Keratinocyte (primary cell): ENCODE data around the gene FILIP1. TPM values are rescaled to one million over a fixed set of nuclear protein-coding genes. Genes with fewer than 3 reads are reported as not detected.

Experiments used
- DNase-seq: peaks from one replicate; pipeline ENCODE4 v3.0.0-alpha.2; 2011; ENCODE audit warnings: low read depth, missing footprints, low spot score
- FAIRE-seq: peaks from 2 replicates; lab custom pipeline; 2011; peaks lifted over from hg19 to GRCh38; lab: Jason Lieb, UNC
- H2AFZ ChIP-seq: 2 replicates; pipeline ENCODE4 v1.6.0; 2012; ENCODE audit warnings: low read length, control low read depth, inconsistent platforms; ENCODE audit not compliant: control insufficient read depth
- H3K27ac ChIP-seq: 2 replicates; pipeline ENCODE4 v1.5.1; 2011; ENCODE audit warnings: low read length; ENCODE audit not compliant: control insufficient read depth, insufficient read depth
- H3K27me3 ChIP-seq: 3 replicates; pipeline ENCODE4 v1.6.0; 2011; ENCODE audit warnings: low read length; ENCODE audit not compliant: control insufficient read depth, insufficient read depth; ENCODE audit errors: extremely low read depth
- H3K36me3 ChIP-seq, 2 experiments: 2 replicates in 1 of 2; 3 replicates in 1 of 2; pipeline ENCODE4 v1.5.1; 2011; ENCODE audit warnings: low read length in 2 of 2, mild to moderate bottlenecking in 1 of 2; ENCODE audit not compliant: control insufficient read depth in 2 of 2, insufficient read depth in 2 of 2; ENCODE audit errors: extremely low read depth in 1 of 2
- H3K4me1 ChIP-seq: 3 replicates; pipeline ENCODE4 v1.5.1; 2011; ENCODE audit warnings: low read length; ENCODE audit not compliant: control insufficient read depth, insufficient read depth; ENCODE audit errors: extremely low read depth
- H3K4me2 ChIP-seq: 3 replicates; pipeline ENCODE4 v1.6.0; 2011; ENCODE audit warnings: low read depth, low read length; ENCODE audit not compliant: control insufficient read depth, insufficient read depth; ENCODE audit errors: extremely low read depth
- H3K4me3 ChIP-seq, 3 experiments: fragments of 200-600 bp in 1 of 3; sonication (generic) in 1 of 3; 2 replicates in 2 of 3; 3 replicates in 1 of 3; pipeline ENCODE4 v1.5.1; 2011 to 2016; ENCODE audit warnings: low read length in 3 of 3, mild to moderate bottlenecking in 3 of 3, control low read depth in 2 of 3, inconsistent platforms in 1 of 3, low read depth in 1 of 3, mixed read lengths in 1 of 3, mixed run types in 1 of 3, moderate library complexity in 1 of 3; ENCODE audit not compliant: control insufficient read depth in 2 of 3, insufficient read depth in 2 of 3; ENCODE audit errors: extremely low read depth in 1 of 3
- H3K79me2 ChIP-seq: 2 replicates; pipeline ENCODE4 v1.6.0; 2012; ENCODE audit warnings: low read length; ENCODE audit not compliant: control insufficient read depth, insufficient read depth
- H3K9ac ChIP-seq: 3 replicates; pipeline ENCODE4 v1.6.0; 2011; ENCODE audit warnings: low read length; ENCODE audit not compliant: control insufficient read depth, insufficient read depth; ENCODE audit errors: extremely low read depth
- H3K9me1 ChIP-seq: 3 replicates; pipeline ENCODE4 v1.6.0; 2011; ENCODE audit warnings: low read length; ENCODE audit not compliant: control insufficient read depth, insufficient read depth; ENCODE audit errors: extremely low read depth
- H3K9me3 ChIP-seq: 2 replicates; pipeline ENCODE4 v1.5.1; 2012; ENCODE audit warnings: low read depth, low read length; ENCODE audit not compliant: control insufficient read depth
- H4K20me1 ChIP-seq: 3 replicates; pipeline ENCODE4 v1.6.0; 2011; ENCODE audit warnings: low read length; ENCODE audit not compliant: control insufficient read depth, insufficient read depth; ENCODE audit errors: extremely low read depth
- CTCF ChIP-seq, 3 experiments: IDR thresholded peaks in 1 of 3; conservative IDR thresholded peaks in 1 of 3; optimal IDR thresholded peaks in 1 of 3; 2 replicates in 2 of 3; 3 replicates in 1 of 3; pipeline versions ENCODE3 to v1.5.1; 2011; ENCODE audit warnings: low read length in 3 of 3, mild to moderate bottlenecking in 3 of 3, moderate library complexity in 2 of 3, control low read depth in 1 of 3, inconsistent platforms in 1 of 3; ENCODE audit not compliant: insufficient read depth in 2 of 3; ENCODE audit errors: extremely low read depth in 1 of 3
- EZH2 ChIP-seq: IDR thresholded peaks from one replicate; pipeline ENCODE4 v1.6.1; 2012; ENCODE audit warnings: inconsistent platforms, mild to moderate bottlenecking, low read length, moderate library complexity
- dilution Hi-C: fragments of 300-500 bp; cut with MboI; formaldehyde crosslinking; loops from one replicate; pipeline ENCODE4 v1.7.0; 2020; ENCODE audit warnings: low sequenced_read_pairs; ENCODE audit not compliant: extremely low pct_ligation_motif_present
- polyA plus RNA-seq, 5 experiments: library from polyadenylated mRNA; depleted of rRNA in 3 of 5; stranded (reverse) in 3 of 5; stranded (forward) in 1 of 5; unstranded in 1 of 5; fragments of >200 nt; gene quantifications; 1 replicate in 1 of 5; 2 replicates in 3 of 5; 3 replicates in 1 of 5; pipeline versions ENCODE4 v1.2.1 to v1.2.3, GENCODE V29; 2011 to 2012; ENCODE audit warnings: missing spikeins in 2 of 5, low read depth in 1 of 5, low replicate concordance in 1 of 5

FILIP1 gene
- polyA plus RNA-seq, 1 donor (not counting 4 experiments of a cell fraction or from before 2014, with no cell fraction given), result 0.01 TPM

GRCh38 chr6:75275067-75275466, 218.5 kb downstream of the FILIP1 start:
- Histone ChIP-seq H3K27ac (peak overlapping the region; percentile 19), H3K4me2 (peak overlapping the region; percentile 9), H3K4me3 (no peak overlapping the region), H3K9me1 (no peaks in the 10 kb centered on the region), H3K79me2 (peaks cover 83% of the 10 kb centered on the region), H3K27me3 (no peaks in the 10 kb centered on the region), H4K20me1 (no peaks in the 10 kb centered on the region), H2AFZ (no peak overlapping the region), H3K9me3 (peaks cover 7% of the 10 kb centered on the region), H3K36me3 (peaks cover 3 to 11% of the 10 kb centered on the region in 2 experiments), H3K9ac (no peak overlapping the region), H3K4me1 (peaks cover 23% of the 10 kb centered on the region)
- TF ChIP-seq CTCF (optimal IDR thresholded peaks at IDR 0.05 in 1 of 3, IDR thresholded peaks at IDR 0.05 in 1 of 3, conservative IDR thresholded peaks at IDR 0.05 in 1 of 3; ENCODE audit: extremely low read depth in 1 of 3, insufficient read depth in 2 of 3, low read length in 3 of 3) (no peak), EZH2 (no peak)
- DNase-seq (no peak), FAIRE-seq (peak; percentile 59)
- dilution Hi-C loops, result no loop called here

GRCh38 chr6:75273009-75273408, 220.6 kb downstream of the FILIP1 start:
- Histone ChIP-seq H3K9me1 (no peaks in the 10 kb centered on the region), H3K9me3 (peaks cover 7% of the 10 kb centered on the region), H3K4me3 (no peak overlapping the region), H3K27ac (no peak overlapping the region), H3K4me1 (peaks cover 16% of the 10 kb centered on the region), H2AFZ (no peak overlapping the region), H3K79me2 (peaks cover 75% of the 10 kb centered on the region), H4K20me1 (no peaks in the 10 kb centered on the region), H3K36me3 (peaks cover 3 to 14% of the 10 kb centered on the region in 2 experiments), H3K27me3 (no peaks in the 10 kb centered on the region), H3K4me2 (no peak overlapping the region), H3K9ac (no peak overlapping the region)
- FAIRE-seq (no peak), DNase-seq (no peak)
- dilution Hi-C loops, result no loop called here
- TF ChIP-seq EZH2 (no peak), CTCF (optimal IDR thresholded peaks at IDR 0.05 in 1 of 3, IDR thresholded peaks at IDR 0.05 in 1 of 3, conservative IDR thresholded peaks at IDR 0.05 in 1 of 3; ENCODE audit: extremely low read depth in 1 of 3, insufficient read depth in 2 of 3, low read length in 3 of 3) (no peak)
